ENCODE results near the gene DENND1B.

DENND1B gene

DNA sequence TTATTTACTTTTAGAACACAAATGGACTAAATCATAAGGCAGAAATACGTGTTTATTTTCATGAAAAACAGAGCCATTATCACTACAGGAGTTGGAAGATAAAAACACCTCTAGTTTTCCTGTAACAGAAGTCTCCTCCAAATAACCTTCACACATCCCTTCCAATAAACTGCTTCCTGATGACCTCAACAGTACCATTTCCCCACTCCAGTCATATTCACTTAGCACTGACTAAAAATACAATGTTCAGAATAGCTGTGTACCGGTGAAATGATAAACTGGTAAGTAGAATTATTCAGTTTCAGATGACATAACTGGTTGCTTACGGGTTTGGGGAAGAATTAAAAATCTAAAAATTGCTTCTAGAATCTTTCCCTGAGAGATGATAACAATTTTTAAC, 137.9 kb downstream of the DENND1B start:
- Histone ChIP-seq H3K36me3 (ENCODE audit: low read depth) (peaks cover 5% of the 10 kb centered on the region; the same call in 1 of the 2 replicates), H3K4me1 (ENCODE audit: insufficient read depth, poor library complexity, severe bottlenecking) (no peaks in the 10 kb centered on the region), H3K27ac (ENCODE audit: poor library complexity, severe bottlenecking) (no peak overlapping the region), H3K4me3 (ENCODE audit: severe bottlenecking) (no peak overlapping the region), H3K27me3 (ENCODE audit: insufficient read depth, poor library complexity, severe bottlenecking) (no peaks in the 10 kb centered on the region), H3K9me3 (ENCODE audit: severe bottlenecking) (no peaks in the 10 kb centered on the region)
- ATAC-seq (ENCODE audit: low read depth), result no peak
- TF ChIP-seq, protein P1, sequence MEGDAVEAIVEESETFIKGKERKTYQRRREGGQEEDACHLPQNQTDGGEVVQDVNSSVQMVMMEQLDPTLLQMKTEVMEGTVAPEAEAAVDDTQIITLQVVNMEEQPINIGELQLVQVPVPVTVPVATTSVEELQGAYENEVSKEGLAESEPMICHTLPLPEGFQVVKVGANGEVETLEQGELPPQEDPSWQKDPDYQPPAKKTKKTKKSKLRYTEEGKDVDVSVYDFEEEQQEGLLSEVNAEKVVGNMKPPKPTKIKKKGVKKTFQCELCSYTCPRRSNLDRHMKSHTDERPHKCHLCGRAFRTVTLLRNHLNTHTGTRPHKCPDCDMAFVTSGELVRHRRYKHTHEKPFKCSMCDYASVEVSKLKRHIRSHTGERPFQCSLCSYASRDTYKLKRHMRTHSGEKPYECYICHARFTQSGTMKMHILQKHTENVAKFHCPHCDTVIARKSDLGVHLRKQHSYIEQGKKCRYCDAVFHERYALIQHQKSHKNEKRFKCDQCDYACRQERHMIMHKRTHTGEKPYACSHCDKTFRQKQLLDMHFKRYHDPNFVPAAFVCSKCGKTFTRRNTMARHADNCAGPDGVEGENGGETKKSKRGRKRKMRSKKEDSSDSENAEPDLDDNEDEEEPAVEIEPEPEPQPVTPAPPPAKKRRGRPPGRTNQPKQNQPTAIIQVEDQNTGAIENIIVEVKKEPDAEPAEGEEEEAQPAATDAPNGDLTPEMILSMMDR (IDR thresholded peaks at IDR 0.05; ENCODE audit: poor library complexity, severe bottlenecking), result no peak
- no peak for DNase-seq (ENCODE audit: low spot score)

- no peak overlapping the region for H3K27ac ChIP-seq (ENCODE audit: poor library complexity, severe bottlenecking)
- H3K27me3 ChIP-seq (ENCODE audit: insufficient read depth, poor library complexity, severe bottlenecking), result no peaks in the 10 kb centered on the region
- no peaks in the 10 kb centered on the region for H3K36me3 ChIP-seq (ENCODE audit: low read depth)
- ATAC-seq (ENCODE audit: low read depth) (no peak), DNase-seq (ENCODE audit: low spot score) (no peak)
- no peaks in the 10 kb centered on the region for H3K9me3 ChIP-seq (ENCODE audit: severe bottlenecking)
- H3K4me3 ChIP-seq (ENCODE audit: severe bottlenecking), result no peak overlapping the region
- H3K4me1 ChIP-seq (ENCODE audit: insufficient read depth, poor library complexity, severe bottlenecking), result no peaks in the 10 kb centered on the region
- TF ChIP-seq, protein P1 (IDR thresholded peaks at IDR 0.05; ENCODE audit: poor library complexity, severe bottlenecking), result no peak
Observed at GRCh38 chr1:197633447-197634078, 141.7 kb downstream of the DENND1B start.

- Histone ChIP-seq H3K36me3 (ENCODE audit: low read depth) (no peaks in the 10 kb centered on the region), H3K4me3 (ENCODE audit: severe bottlenecking) (no peak overlapping the region), H3K27ac (ENCODE audit: poor library complexity, severe bottlenecking) (no peak overlapping the region), H3K4me1 (ENCODE audit: insufficient read depth, poor library complexity, severe bottlenecking) (no peaks in the 10 kb centered on the region), H3K27me3 (ENCODE audit: insufficient read depth, poor library complexity, severe bottlenecking) (no peaks in the 10 kb centered on the region), H3K9me3 (ENCODE audit: severe bottlenecking) (no peaks in the 10 kb centered on the region)
- DNase-seq (ENCODE audit: low spot score) (no peak), ATAC-seq (ENCODE audit: low read depth) (no peak)
- TF ChIP-seq, protein P1 (IDR thresholded peaks at IDR 0.05; ENCODE audit: poor library complexity, severe bottlenecking), result no peak
Observed at GRCh38 chr1:197632651-197633050, 142.6 kb downstream of the DENND1B start.

- TF ChIP-seq, protein P1 (IDR thresholded peaks at IDR 0.05; ENCODE audit: poor library complexity, severe bottlenecking), result no peak
- Histone ChIP-seq H3K27ac (ENCODE audit: poor library complexity, severe bottlenecking) (no peak overlapping the region), H3K27me3 (ENCODE audit: insufficient read depth, poor library complexity, severe bottlenecking) (no peaks in the 10 kb centered on the region), H3K9me3 (ENCODE audit: severe bottlenecking) (no peaks in the 10 kb centered on the region), H3K4me3 (ENCODE audit: severe bottlenecking) (no peak overlapping the region), H3K4me1 (ENCODE audit: insufficient read depth, poor library complexity, severe bottlenecking) (no peaks in the 10 kb centered on the region), H3K36me3 (ENCODE audit: low read depth) (no peaks in the 10 kb centered on the region)
- DNase-seq (ENCODE audit: low spot score), result no peak
- ATAC-seq (ENCODE audit: low read depth), result no peak
Observed at GRCh38 chr1:197632005-197632404, 143.3 kb downstream of the DENND1B start.

GRCh38 chr1:197622371-197622770, 152.9 kb downstream of the DENND1B start:
- H3K36me3 ChIP-seq (ENCODE audit: low read depth), result no peaks in the 10 kb centered on the region
- no peaks in the 10 kb centered on the region for H3K4me1 ChIP-seq (ENCODE audit: insufficient read depth, poor library complexity, severe bottlenecking)
- no peaks in the 10 kb centered on the region for H3K9me3 ChIP-seq (ENCODE audit: severe bottlenecking)
- no peaks in the 10 kb centered on the region for H3K27me3 ChIP-seq (ENCODE audit: insufficient read depth, poor library complexity, severe bottlenecking)
- H3K27ac ChIP-seq (ENCODE audit: poor library complexity, severe bottlenecking), result no peak overlapping the region
- ATAC-seq (ENCODE audit: low read depth) (no peak), DNase-seq (ENCODE audit: low spot score) (no peak)
- H3K4me3 ChIP-seq (ENCODE audit: severe bottlenecking), result no peak overlapping the region
- TF ChIP-seq, protein P1 (IDR thresholded peaks at IDR 0.05; ENCODE audit: poor library complexity, severe bottlenecking), result no peak
